GM21381 (cell line): ENCODE results near the gene BMPR1B.
"Not testable (repeated sequence)": the region's sequence is repeated elsewhere in the genome, so short reads cannot be mapped to it uniquely, and the experiment has no call there.

Experiments used
- ATAC-seq: cut with Tn5 transposase; IDR thresholded peaks from one replicate; pipeline ENCODE4 v1.9.1; 2021; ENCODE audit warnings: mild to moderate bottlenecking, moderate library complexity; ENCODE audit not compliant: unreplicated experiment

BMPR1B gene

GRCh38 chr4:94831607-94832006, 73.9 kb downstream of the BMPR1B start:
- ATAC-seq = no peak

- not testable (repeated sequence) for ATAC-seq
Observed at GRCh38 chr4:94832329-94832728, 74.6 kb downstream of the BMPR1B start.

GRCh38 chr4:94833394-94833793, 75.6 kb downstream of the BMPR1B start:
- no peak for ATAC-seq

- no peak for ATAC-seq
Observed at GRCh38 chr4:94834501-94834900, 76.7 kb downstream of the BMPR1B start.

GRCh38 chr4:94841166-94841863, 83.6 kb downstream of the BMPR1B start:
- not testable (repeated sequence) for ATAC-seq

GRCh38 chr4:94841864-94842221, 84.1 kb downstream of the BMPR1B start:
- no peak for ATAC-seq

GRCh38 chr4:94843216-94843615, 85.5 kb downstream of the BMPR1B start:
- no peak for ATAC-seq

- ATAC-seq = no peak
Observed at GRCh38 chr4:94848326-94848725, 90.6 kb downstream of the BMPR1B start.

GRCh38 chr4:94849901-94850300, 92.1 kb downstream of the BMPR1B start:
- ATAC-seq = no peak

GRCh38 chr4:94852616-94853015, 94.9 kb downstream of the BMPR1B start:
- no peak for ATAC-seq

GRCh38 chr4:94856030-94856429, 98.3 kb downstream of the BMPR1B start:
- ATAC-seq = no peak

GRCh38 chr4:94870146-94870545, 112.4 kb downstream of the BMPR1B start:
- no peak for ATAC-seq

- ATAC-seq = no peak
Observed at GRCh38 chr4:94871644-94872305, 114.0 kb downstream of the BMPR1B start.

GRCh38 chr4:94877973-94878372, 120.2 kb downstream of the BMPR1B start:
- no peak for ATAC-seq

- ATAC-seq = no peak
Observed at GRCh38 chr4:94880956-94881355, 123.2 kb downstream of the BMPR1B start.

GRCh38 chr4:94882756-94883155, 125.0 kb downstream of the BMPR1B start:
- ATAC-seq = no peak

- ATAC-seq = no peak
Observed at GRCh38 chr4:94887027-94887426, 129.3 kb downstream of the BMPR1B start.

- ATAC-seq = no peak
Observed at GRCh38 chr4:94889523-94889922, 131.8 kb downstream of the BMPR1B start.

- no peak for ATAC-seq
Observed at GRCh38 chr4:94889946-94890345, 132.2 kb downstream of the BMPR1B start.

GRCh38 chr4:94890579-94890978, 132.8 kb downstream of the BMPR1B start:
- no peak for ATAC-seq

GRCh38 chr4:94892051-94892450, 134.3 kb downstream of the BMPR1B start:
- no peak for ATAC-seq

- no peak for ATAC-seq
Observed at GRCh38 chr4:94895081-94895480, 137.3 kb downstream of the BMPR1B start.

GRCh38 chr4:94897023-94897422, 139.3 kb downstream of the BMPR1B start:
- no peak for ATAC-seq
